Mucosa of rectum (tissue), 2 donors: ENCODE measurements around the gene EIF4EBP3.

Experiments
- H3K27ac ChIP-seq, 2 donors: one replicate each; pipeline ENCODE4 v1.7.0; 2013; ENCODE audit warnings: inconsistent platforms in 2 of 2, low read depth in 2 of 2, low read length in 2 of 2
- H3K27me3 ChIP-seq, 2 donors: one replicate each; pipeline ENCODE4 v1.7.0; 2013; ENCODE audit warnings: low read length in 2 of 2; ENCODE audit not compliant: control insufficient read depth in 2 of 2, insufficient read depth in 2 of 2
- H3K36me3 ChIP-seq, 2 donors: one replicate each; pipeline ENCODE4 v1.7.0; 2013; ENCODE audit warnings: low read length in 2 of 2; ENCODE audit not compliant: control insufficient read depth in 2 of 2, insufficient read depth in 2 of 2
- H3K4me1 ChIP-seq, 2 donors: one replicate each; pipeline ENCODE4 v1.7.0; 2013; ENCODE audit warnings: low read length in 2 of 2, mild to moderate bottlenecking in 1 of 2; ENCODE audit not compliant: control insufficient read depth in 2 of 2, insufficient read depth in 2 of 2
- H3K4me3 ChIP-seq, 2 donors: one replicate each; pipeline ENCODE4 v1.7.0; 2013; ENCODE audit warnings: low read length in 2 of 2
- H3K9ac ChIP-seq, 2 donors: one replicate each; pipeline ENCODE4 v1.7.0; 2013; ENCODE audit warnings: low read length in 2 of 2, low read depth in 1 of 2, mild to moderate bottlenecking in 1 of 2
- H3K9me3 ChIP-seq, 2 donors: one replicate each; pipeline ENCODE4 v1.7.0; 2013; ENCODE audit warnings: low read length in 2 of 2; ENCODE audit not compliant: control insufficient read depth in 2 of 2
- donor health status: healthy.
- donor health status: Normal muscosa, but diverticular disease.

Gene EIF4EBP3

GRCh38 chr5:140565024-140565779 lies 17.7 kb downstream of the EIF4EBP3 start:
- Histone ChIP-seq H3K36me3 (peaks cover 22 to 37% of the 10 kb centered on the region in 2 donors), H3K27me3 (no peaks in the 10 kb centered on the region), H3K9me3 (no peaks in the 10 kb centered on the region), H3K4me3 (peak overlapping the region; percentile 75 to 99), H3K27ac (peak overlapping the region; percentile 93 to 96), H3K9ac (peak overlapping the region; percentile 79 to 91), H3K4me1 (peaks cover 23 to 36% of the 10 kb centered on the region in 2 donors)

- peak overlapping the region; percentile 75 to 99 for H3K4me3 ChIP-seq
- H3K27ac ChIP-seq = no peak overlapping the region
- peak overlapping the region in 1 of 2 donors; percentile 79 for H3K9ac ChIP-seq
- no peaks in the 10 kb centered on the region for H3K27me3 ChIP-seq
- peaks cover 22 to 39% of the 10 kb centered on the region in 2 donors for H3K36me3 ChIP-seq
- no peaks in the 10 kb centered on the region for H3K9me3 ChIP-seq
- H3K4me1 ChIP-seq = peaks cover 23 to 37% of the 10 kb centered on the region in 2 donors
Observed at GRCh38 chr5:140565780-140566095, 18.3 kb downstream of the EIF4EBP3 start.

GRCh38 chr5:140566665-140567064 lies 19.2 kb downstream of the EIF4EBP3 start:
- Histone ChIP-seq H3K4me1 (peaks cover 23 to 37% of the 10 kb centered on the region in 2 donors), H3K9me3 (no peaks in the 10 kb centered on the region), H3K9ac (no peak overlapping the region), H3K36me3 (peaks cover 22 to 34% of the 10 kb centered on the region in 2 donors), H3K27me3 (no peaks in the 10 kb centered on the region), H3K4me3 (no peak overlapping the region), H3K27ac (no peak overlapping the region)

- peaks cover 23 to 37% of the 10 kb centered on the region in 2 donors for H3K4me1 ChIP-seq
- no peaks in the 10 kb centered on the region for H3K9me3 ChIP-seq
- H3K36me3 ChIP-seq = peaks cover 22 to 34% of the 10 kb centered on the region in 2 donors
- H3K27ac ChIP-seq = no peak overlapping the region
- no peak overlapping the region for H3K4me3 ChIP-seq
- H3K27me3 ChIP-seq = no peaks in the 10 kb centered on the region
- no peak overlapping the region for H3K9ac ChIP-seq
Observed at GRCh38 chr5:140567136-140567818, 19.8 kb downstream of the EIF4EBP3 start.

- Histone ChIP-seq H3K27me3 (no peaks in the 10 kb centered on the region), H3K9ac (no peak overlapping the region), H3K4me3 (no peak overlapping the region), H3K9me3 (no peaks in the 10 kb centered on the region), H3K27ac (no peak overlapping the region), H3K36me3 (peaks cover 22 to 34% of the 10 kb centered on the region in 2 donors), H3K4me1 (peaks cover 23 to 37% of the 10 kb centered on the region in 2 donors)
Observed at GRCh38 chr5:140567871-140568270, 20.4 kb downstream of the EIF4EBP3 start.

GRCh38 chr5:140568443-140569063 lies 21.1 kb downstream of the EIF4EBP3 start:
- Histone ChIP-seq H3K4me3 (peak overlapping the region in 1 of 2 donors; percentile 20), H3K9ac (peak overlapping the region in 1 of 2 donors; percentile 17), H3K4me1 (peaks cover 18 to 33% of the 10 kb centered on the region in 2 donors), H3K9me3 (no peaks in the 10 kb centered on the region), H3K27ac (peak overlapping the region; percentile 38 to 64), H3K36me3 (peaks cover 22 to 34% of the 10 kb centered on the region in 2 donors), H3K27me3 (no peaks in the 10 kb centered on the region)

- H3K36me3 ChIP-seq = peaks cover 22 to 34% of the 10 kb centered on the region in 2 donors
- H3K27ac ChIP-seq = peak overlapping the region; percentile 38 to 64
- peaks cover 16 to 27% of the 10 kb centered on the region in 2 donors for H3K4me1 ChIP-seq
- H3K4me3 ChIP-seq = peak overlapping the region in 1 of 2 donors; percentile 20
- H3K27me3 ChIP-seq = no peaks in the 10 kb centered on the region
- no peaks in the 10 kb centered on the region for H3K9me3 ChIP-seq
- H3K9ac ChIP-seq = no peak overlapping the region
Observed at GRCh38 chr5:140569197-140569596, 21.7 kb downstream of the EIF4EBP3 start.

GRCh38 chr5:140570058-140570457 lies 22.6 kb downstream of the EIF4EBP3 start:
- H3K9ac ChIP-seq = no peak overlapping the region

GRCh38 chr5:140570488-140570887 lies 23.0 kb downstream of the EIF4EBP3 start:
- Histone ChIP-seq H3K4me1 (peaks cover 11 to 22% of the 10 kb centered on the region in 2 donors), H3K4me3 (no peak overlapping the region), H3K27me3 (no peaks in the 10 kb centered on the region), H3K27ac (peak overlapping the region; percentile 40 to 57), H3K36me3 (peaks cover 22 to 34% of the 10 kb centered on the region in 2 donors), H3K9ac (no peak overlapping the region), H3K9me3 (no peaks in the 10 kb centered on the region)

More at GRCh38 chr5:140570058-140570457, 22.6 kb downstream of the EIF4EBP3 start:
- H3K27me3 ChIP-seq = no peaks in the 10 kb centered on the region
- H3K27ac ChIP-seq = peak overlapping the region in 1 of 2 donors; percentile 57
- no peak overlapping the region for H3K4me3 ChIP-seq
- peaks cover 16 to 26% of the 10 kb centered on the region in 2 donors for H3K4me1 ChIP-seq
- H3K9me3 ChIP-seq = no peaks in the 10 kb centered on the region
- H3K36me3 ChIP-seq = peaks cover 22 to 34% of the 10 kb centered on the region in 2 donors

- Histone ChIP-seq H3K9ac (no peak overlapping the region), H3K36me3 (peaks cover 18 to 34% of the 10 kb centered on the region in 2 donors), H3K4me1 (peaks cover 5 to 16% of the 10 kb centered on the region in 2 donors), H3K9me3 (no peaks in the 10 kb centered on the region), H3K4me3 (no peak overlapping the region), H3K27ac (peak overlapping the region; percentile 40 to 69), H3K27me3 (no peaks in the 10 kb centered on the region)
Observed at GRCh38 chr5:140571105-140571504, 23.6 kb downstream of the EIF4EBP3 start.
